B cell (primary cell): Measurements from ENCODE around the gene COX14.

Experiments used
- CTCF ChIP-seq: fragments of 200-600 bp; IDR thresholded peaks from one replicate; pipeline ENCODE4 v1.8.0; 2022; ENCODE audit warnings: antibody characterized with exemption, mild to moderate bottlenecking
- EZH2 ChIP-seq: IDR thresholded peaks from 2 replicates; pipeline ENCODE4 v1.6.1; 2012; ENCODE audit warnings: borderline replicate concordance, low read depth, mild to moderate bottlenecking, moderate library complexity, low read length; ENCODE audit not compliant: insufficient read depth, poor library complexity, severe bottlenecking

GRCh38 chr12:50111693-50112455, at the start of gene COX14:
- peak; percentile 28 for TF ChIP-seq CTCF
- TF ChIP-seq EZH2: no peak
